ENCODE data around the gene TADA1. TPM values are rescaled to one million over a fixed set of nuclear protein-coding genes. Genes with fewer than 3 reads are reported as not detected.
A peak's percentile ranks its signal among the peaks of the same experiment; 100 is the strongest.
"Not testable (repeated sequence)": the region's sequence is repeated elsewhere in the genome, so short reads cannot be mapped to it uniquely, and the experiment has no call there.

TADA1 gene
- total RNA-seq, 4 donors from 2014 or later, result 6.6 to 13.5 (median 8.4) TPM

DNA sequence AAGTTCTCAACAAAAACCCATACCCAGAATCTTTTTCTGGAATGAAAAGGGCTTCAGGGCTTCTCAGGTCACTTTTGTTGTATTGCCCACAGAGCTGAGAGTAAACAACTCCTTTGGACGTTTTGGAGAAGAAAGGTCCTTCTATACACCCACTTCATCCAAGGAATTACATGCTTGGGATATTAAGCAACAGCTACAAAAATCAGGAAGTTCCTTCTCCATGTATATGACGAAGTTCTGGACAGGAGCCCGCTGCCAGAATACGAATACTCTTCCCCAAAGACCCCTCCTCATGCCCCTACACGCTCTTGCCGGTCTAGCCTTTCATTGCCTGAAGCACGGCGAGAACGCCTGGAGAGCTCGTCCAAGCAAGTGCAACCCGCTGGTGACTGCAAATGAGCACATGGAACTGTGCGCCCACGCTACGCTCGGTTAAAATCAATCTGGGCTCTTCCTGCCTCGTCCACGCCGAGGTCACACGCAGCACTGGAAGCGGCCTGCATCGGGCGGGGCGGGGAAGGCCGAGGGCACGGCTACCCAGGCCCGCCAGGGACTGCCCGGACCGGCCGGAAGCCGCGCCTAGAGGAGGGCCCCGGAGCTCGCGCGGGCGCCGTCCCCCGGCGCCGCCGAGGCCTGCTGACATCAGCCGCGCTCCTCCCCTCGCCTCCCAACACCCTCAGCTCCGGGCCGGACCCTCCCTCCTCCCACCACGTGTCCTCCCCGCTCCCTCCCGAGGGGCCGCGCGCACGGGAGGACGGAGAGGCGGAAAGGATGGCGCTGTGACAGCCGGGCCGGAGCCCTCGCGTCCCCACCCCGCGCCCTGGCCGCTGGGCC, 37.1 kb downstream of the TADA1 start, which contains the start of gene POGK:
Gene POGK, plus strand, starts transcription at position 710 of the 834 bp plus-strand sequence. CDS start 1,482 bp downstream, outside the sequence.
- peaks cover 0 to 30% (median 0%) of the 10 kb centered on the region in 3 donors for H3K36me3 ChIP-seq
- no peaks in the 10 kb centered on the region for H3K27me3 ChIP-seq
- H3K27ac ChIP-seq, result peak within 1 kb of the TSS; percentile 84 to 91 (median 88)
- peak; percentile 87 to 94 (median 93) for DNase-seq
- TF ChIP-seq POLR2A (IDR thresholded peaks at IDR 0.05), result peak; percentile 67 to 79
- TF ChIP-seq, protein P1, sequence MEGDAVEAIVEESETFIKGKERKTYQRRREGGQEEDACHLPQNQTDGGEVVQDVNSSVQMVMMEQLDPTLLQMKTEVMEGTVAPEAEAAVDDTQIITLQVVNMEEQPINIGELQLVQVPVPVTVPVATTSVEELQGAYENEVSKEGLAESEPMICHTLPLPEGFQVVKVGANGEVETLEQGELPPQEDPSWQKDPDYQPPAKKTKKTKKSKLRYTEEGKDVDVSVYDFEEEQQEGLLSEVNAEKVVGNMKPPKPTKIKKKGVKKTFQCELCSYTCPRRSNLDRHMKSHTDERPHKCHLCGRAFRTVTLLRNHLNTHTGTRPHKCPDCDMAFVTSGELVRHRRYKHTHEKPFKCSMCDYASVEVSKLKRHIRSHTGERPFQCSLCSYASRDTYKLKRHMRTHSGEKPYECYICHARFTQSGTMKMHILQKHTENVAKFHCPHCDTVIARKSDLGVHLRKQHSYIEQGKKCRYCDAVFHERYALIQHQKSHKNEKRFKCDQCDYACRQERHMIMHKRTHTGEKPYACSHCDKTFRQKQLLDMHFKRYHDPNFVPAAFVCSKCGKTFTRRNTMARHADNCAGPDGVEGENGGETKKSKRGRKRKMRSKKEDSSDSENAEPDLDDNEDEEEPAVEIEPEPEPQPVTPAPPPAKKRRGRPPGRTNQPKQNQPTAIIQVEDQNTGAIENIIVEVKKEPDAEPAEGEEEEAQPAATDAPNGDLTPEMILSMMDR (IDR thresholded peaks at IDR 0.05), result no peak
- H3K4me1 ChIP-seq, result peaks cover 0 to 47% (median 8%) of the 10 kb centered on the region in 4 donors
- no peaks in the 10 kb centered on the region for H3K9me3 ChIP-seq
- H3K4me3 ChIP-seq, result peak within 1 kb of the TSS; percentile 42 to 88 (median 60)

DNA sequence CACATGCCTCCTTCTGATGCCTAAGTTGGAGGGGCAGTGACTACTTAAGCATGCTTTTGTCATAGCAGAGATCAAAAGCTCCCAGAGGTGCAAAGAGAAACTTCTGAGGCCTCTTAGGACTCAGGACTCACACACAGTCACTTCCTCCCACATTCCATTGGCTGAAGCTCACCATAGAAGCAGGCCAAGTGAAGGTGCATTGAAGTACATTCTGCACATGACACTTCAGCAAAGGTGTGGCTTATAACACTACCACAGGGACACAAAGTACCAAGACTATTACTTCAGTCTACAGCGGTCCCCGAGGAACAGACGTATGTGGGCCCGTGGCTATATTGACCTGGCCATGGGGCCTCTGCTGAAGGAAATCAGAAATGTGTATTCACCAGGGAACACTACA, 39.3 kb downstream of the TADA1 start:
- Histone ChIP-seq H3K9me3 (no peaks in the 10 kb centered on the region), H3K4me3 (no peak overlapping the region), H3K27ac (no peak overlapping the region), H3K4me1 (peaks cover 0 to 25% (median 8%) of the 10 kb centered on the region in 4 donors), H3K27me3 (no peaks in the 10 kb centered on the region), H3K36me3 (peaks cover 0 to 8% (median 0%) of the 10 kb centered on the region in 3 donors)
- DNase-seq, result no peak
- TF ChIP-seq, protein P1 (IDR thresholded peaks at IDR 0.05), result no peak

DNA sequence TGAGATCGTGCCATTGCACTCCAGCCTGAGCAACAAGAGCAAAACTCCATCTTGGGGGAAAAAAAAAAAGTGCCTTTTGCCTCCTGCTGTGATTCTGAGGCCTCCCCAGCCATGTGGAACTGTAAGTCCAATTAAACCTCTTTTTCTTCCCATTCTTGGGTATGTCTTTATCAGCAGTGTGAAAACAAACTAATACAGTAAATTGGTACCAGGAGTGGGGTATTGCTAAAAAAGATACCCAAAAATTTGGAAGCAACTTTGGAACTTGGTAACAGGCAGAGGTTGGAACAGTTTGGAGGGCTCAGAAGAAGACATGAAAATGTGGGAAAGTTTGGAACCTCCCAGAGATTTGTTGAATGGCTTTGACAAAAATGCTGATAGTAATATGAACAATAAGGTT, 46.3 kb downstream of the TADA1 start:
- H3K27ac ChIP-seq, H3K4me3 ChIP-seq, DNase-seq, H3K27me3 ChIP-seq, H3K4me1 ChIP-seq, H3K36me3 ChIP-seq: not testable (repeated sequence)
- H3K9me3 ChIP-seq, result peaks cover 0 to 25% (median 9%) of the 10 kb centered on the region in 4 donors

DNA sequence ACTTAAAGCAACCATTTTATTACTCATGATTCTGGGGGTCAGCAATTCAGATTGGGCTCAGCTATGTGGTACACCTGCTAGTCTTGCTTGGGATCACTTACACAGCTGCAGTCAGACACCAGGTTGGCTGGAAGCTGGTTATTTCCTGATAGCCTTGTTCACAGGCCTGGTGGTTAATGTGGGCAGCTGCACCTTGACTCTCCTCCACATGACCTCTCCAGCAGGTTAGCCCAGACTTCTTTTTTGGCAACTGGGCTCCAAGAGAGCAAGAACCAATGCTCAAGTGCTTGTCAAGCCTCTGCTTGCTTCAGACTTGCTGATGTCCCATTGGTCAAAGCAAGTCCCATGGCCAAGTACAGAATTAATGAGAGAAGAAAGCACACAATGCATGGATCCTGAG, 48.6 kb downstream of the TADA1 start:
- DNase-seq, result no peak
- no peaks in the 10 kb centered on the region for H3K4me1 ChIP-seq
- TF ChIP-seq, protein P1 (IDR thresholded peaks at IDR 0.05), result no peak
- TF ChIP-seq POLR2A (IDR thresholded peaks at IDR 0.05), result no peak
- H3K36me3 ChIP-seq, result no peaks in the 10 kb centered on the region
- no peak overlapping the region for H3K27ac ChIP-seq
- H3K9me3 ChIP-seq, result peaks cover 0 to 25% (median 9%) of the 10 kb centered on the region in 4 donors
- no peak overlapping the region for H3K4me3 ChIP-seq
- no peaks in the 10 kb centered on the region for H3K27me3 ChIP-seq

- no peaks in the 10 kb centered on the region for H3K27me3 ChIP-seq
- H3K27ac ChIP-seq, result no peak overlapping the region
- DNase-seq, result no peak
- H3K36me3 ChIP-seq, result no peaks in the 10 kb centered on the region
- no peaks in the 10 kb centered on the region for H3K9me3 ChIP-seq
- TF ChIP-seq, protein P1 (IDR thresholded peaks at IDR 0.05), result no peak
- TF ChIP-seq POLR2A (IDR thresholded peaks at IDR 0.05), result no peak
- H3K4me1 ChIP-seq, result no peaks in the 10 kb centered on the region
- H3K4me3 ChIP-seq, result no peak overlapping the region
Observed at GRCh38 chr1:166822385-166822784, 53.7 kb downstream of the TADA1 start.

- no peaks in the 10 kb centered on the region for H3K27me3 ChIP-seq
- H3K4me3 ChIP-seq, result no peak overlapping the region
- no peaks in the 10 kb centered on the region for H3K9me3 ChIP-seq
- no peaks in the 10 kb centered on the region for H3K36me3 ChIP-seq
- no peak for DNase-seq
- H3K27ac ChIP-seq, result no peak overlapping the region
- TF ChIP-seq, protein P1 (IDR thresholded peaks at IDR 0.05), result no peak
- TF ChIP-seq POLR2A (IDR thresholded peaks at IDR 0.05), result no peak
- no peaks in the 10 kb centered on the region for H3K4me1 ChIP-seq
Observed at GRCh38 chr1:166819974-166820373, 56.1 kb downstream of the TADA1 start.
